Measurements from ENCODE around the gene NKX1-2.

Gene NKX1-2

GRCh38 chr10:124423813-124424212, 26.0 kb downstream of the NKX1-2 start:
- no peak for DNase-seq
- no peak overlapping the region for H3K27ac ChIP-seq (ENCODE audit: low read length)
- no peak overlapping the region for H3K9ac ChIP-seq (ENCODE audit: low read length)
- no peak overlapping the region for H3K4me3 ChIP-seq (ENCODE audit: low read length)
- peaks cover 5% of the 10 kb centered on the region; the same call in 1 of the 2 replicates for H3K4me1 ChIP-seq (ENCODE audit: low read length)
- H3K27me3 ChIP-seq (replicated peaks; ENCODE audit: insufficient read depth, low read length) = no peaks in the 10 kb centered on the region; the same call in 1 of the 2 replicates
- H4K20me1 ChIP-seq (ENCODE audit: insufficient read depth, low read length) = no peaks in the 10 kb centered on the region
- no peaks in the 10 kb centered on the region for H3K9me3 ChIP-seq (replicated peaks; ENCODE audit: insufficient read depth, low read length)
- H3K36me3 ChIP-seq (replicated peaks; ENCODE audit: insufficient read depth, low read length) = no peaks in the 10 kb centered on the region
- TF ChIP-seq CTCF (IDR thresholded peaks at IDR 0.05; ENCODE audit: low read length) = no peak
- no peak for TF ChIP-seq EZH2 (optimal IDR thresholded peaks at IDR 0.05; ENCODE audit: low read depth, low read length)
- no peak overlapping the region for H3K4me2 ChIP-seq (ENCODE audit: low read depth, low read length)
- H2AFZ ChIP-seq (ENCODE audit: low read length) = no peak overlapping the region
- peaks cover 5% of the 10 kb centered on the region; the same call in 1 of the 2 replicates for H3F3A ChIP-seq (ENCODE audit: insufficient read depth, low read length)
- no peaks in the 10 kb centered on the region for H3K79me2 ChIP-seq (ENCODE audit: low read length)
- no peaks in the 10 kb centered on the region for H3K9me2 ChIP-seq (replicated peaks; ENCODE audit: insufficient read depth, low read length)

GRCh38 chr10:124422742-124423141, 27.1 kb downstream of the NKX1-2 start:
- Histone ChIP-seq H3K9me2 (replicated peaks; ENCODE audit: insufficient read depth, low read length) (no peaks in the 10 kb centered on the region), H4K20me1 (ENCODE audit: insufficient read depth, low read length) (no peaks in the 10 kb centered on the region), H3F3A (ENCODE audit: insufficient read depth, low read length) (peaks cover 5% of the 10 kb centered on the region; the same call in 1 of the 2 replicates), H2AFZ (ENCODE audit: low read length) (no peak overlapping the region), H3K4me3 (ENCODE audit: low read length) (no peak overlapping the region), H3K9me3 (replicated peaks; ENCODE audit: insufficient read depth, low read length) (no peaks in the 10 kb centered on the region), H3K9ac (ENCODE audit: low read length) (no peak overlapping the region), H3K36me3 (replicated peaks; ENCODE audit: insufficient read depth, low read length) (no peaks in the 10 kb centered on the region), H3K4me2 (ENCODE audit: low read depth, low read length) (no peak overlapping the region), H3K79me2 (ENCODE audit: low read length) (peaks cover 6% of the 10 kb centered on the region), H3K4me1 (ENCODE audit: low read length) (peaks cover 5% of the 10 kb centered on the region; the same call in 1 of the 2 replicates), H3K27ac (ENCODE audit: low read length) (no peak overlapping the region), H3K27me3 (replicated peaks; ENCODE audit: insufficient read depth, low read length) (no peaks in the 10 kb centered on the region; the same call in 1 of the 2 replicates)
- DNase-seq = no peak
- TF ChIP-seq EZH2phosphoT487 (IDR thresholded peaks at IDR 0.05; ENCODE audit: low read length) (no peak), EZH2 (optimal IDR thresholded peaks at IDR 0.05; ENCODE audit: low read depth, low read length) (no peak), CTCF (IDR thresholded peaks at IDR 0.05; ENCODE audit: low read length) (no peak)

GRCh38 chr10:124420254-124420653, 29.6 kb downstream of the NKX1-2 start:
- no peak overlapping the region for H3K9ac ChIP-seq (ENCODE audit: low read length)
- TF ChIP-seq EZH2 (optimal IDR thresholded peaks at IDR 0.05; ENCODE audit: low read depth, low read length) = no peak
- TF ChIP-seq EZH2phosphoT487 (IDR thresholded peaks at IDR 0.05; ENCODE audit: low read length) = no peak
- TF ChIP-seq CTCF (IDR thresholded peaks at IDR 0.05; ENCODE audit: low read length) = no peak
- H3K36me3 ChIP-seq (replicated peaks; ENCODE audit: insufficient read depth, low read length) = no peaks in the 10 kb centered on the region
- no peak overlapping the region for H2AFZ ChIP-seq (ENCODE audit: low read length)
- no peaks in the 10 kb centered on the region for H3K9me3 ChIP-seq (replicated peaks; ENCODE audit: insufficient read depth, low read length)
- H3K9me2 ChIP-seq (replicated peaks; ENCODE audit: insufficient read depth, low read length) = no peaks in the 10 kb centered on the region
- no peaks in the 10 kb centered on the region for H4K20me1 ChIP-seq (ENCODE audit: insufficient read depth, low read length)
- no peak for DNase-seq
- H3K27ac ChIP-seq (ENCODE audit: low read length) = no peak overlapping the region
- peaks cover 30% of the 10 kb centered on the region for H3K79me2 ChIP-seq (ENCODE audit: low read length)
- peaks cover 5% of the 10 kb centered on the region; the same call in 1 of the 2 replicates for H3F3A ChIP-seq (ENCODE audit: insufficient read depth, low read length)
- H3K27me3 ChIP-seq (replicated peaks; ENCODE audit: insufficient read depth, low read length) = no peaks in the 10 kb centered on the region; the same call in 1 of the 2 replicates
- no peak overlapping the region for H3K4me3 ChIP-seq (ENCODE audit: low read length)
- H3K4me1 ChIP-seq (ENCODE audit: low read length) = peaks cover 5% of the 10 kb centered on the region; the same call in 1 of the 2 replicates
- no peak overlapping the region for H3K4me2 ChIP-seq (ENCODE audit: low read depth, low read length)
